ENCODE measurements around the gene SSNA1.

Gene SSNA1

DNA sequence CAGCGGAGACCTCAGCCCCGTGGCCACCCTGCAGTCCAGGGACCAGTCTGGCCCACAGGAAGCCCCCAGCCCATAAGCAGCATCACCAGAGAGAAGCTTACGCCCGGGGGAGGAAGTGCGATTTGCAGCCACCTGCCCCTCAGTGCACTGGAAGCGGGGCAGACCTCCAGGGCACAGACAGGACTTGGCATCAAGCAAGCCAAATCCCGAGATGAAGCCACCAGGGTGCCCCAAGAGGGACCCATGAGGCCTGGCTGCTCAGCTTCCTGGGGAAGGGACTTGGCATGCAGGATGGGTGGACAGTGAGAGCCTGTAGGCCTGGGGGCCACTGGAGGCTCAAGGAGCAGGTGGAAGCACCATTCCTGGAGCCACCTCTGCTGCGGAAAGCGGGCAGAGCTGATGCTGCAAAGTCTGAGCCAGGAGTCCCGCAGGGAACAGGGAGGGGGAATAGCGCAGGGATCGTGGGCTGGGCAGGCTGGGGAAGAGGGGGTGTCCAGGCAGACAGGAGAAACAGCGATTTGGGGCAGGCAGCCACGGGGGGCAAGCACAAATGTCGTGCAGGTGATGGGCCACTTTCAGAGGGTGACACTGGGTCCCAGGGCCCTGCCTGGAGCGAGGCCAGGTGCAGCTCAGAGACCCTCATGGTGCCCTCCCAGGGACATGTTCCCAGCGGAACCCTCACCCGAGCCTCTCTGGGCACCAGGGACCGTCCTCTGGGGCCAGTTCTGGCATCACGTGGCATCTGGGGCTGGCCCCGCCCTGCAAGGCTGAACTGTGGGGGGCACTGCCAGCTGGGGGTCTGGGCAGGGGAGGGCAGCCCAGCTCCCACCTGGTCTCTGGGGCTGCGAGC is 21.9 kb upstream of the SSNA1 start:
- TF ChIP-seq, protein P1, sequence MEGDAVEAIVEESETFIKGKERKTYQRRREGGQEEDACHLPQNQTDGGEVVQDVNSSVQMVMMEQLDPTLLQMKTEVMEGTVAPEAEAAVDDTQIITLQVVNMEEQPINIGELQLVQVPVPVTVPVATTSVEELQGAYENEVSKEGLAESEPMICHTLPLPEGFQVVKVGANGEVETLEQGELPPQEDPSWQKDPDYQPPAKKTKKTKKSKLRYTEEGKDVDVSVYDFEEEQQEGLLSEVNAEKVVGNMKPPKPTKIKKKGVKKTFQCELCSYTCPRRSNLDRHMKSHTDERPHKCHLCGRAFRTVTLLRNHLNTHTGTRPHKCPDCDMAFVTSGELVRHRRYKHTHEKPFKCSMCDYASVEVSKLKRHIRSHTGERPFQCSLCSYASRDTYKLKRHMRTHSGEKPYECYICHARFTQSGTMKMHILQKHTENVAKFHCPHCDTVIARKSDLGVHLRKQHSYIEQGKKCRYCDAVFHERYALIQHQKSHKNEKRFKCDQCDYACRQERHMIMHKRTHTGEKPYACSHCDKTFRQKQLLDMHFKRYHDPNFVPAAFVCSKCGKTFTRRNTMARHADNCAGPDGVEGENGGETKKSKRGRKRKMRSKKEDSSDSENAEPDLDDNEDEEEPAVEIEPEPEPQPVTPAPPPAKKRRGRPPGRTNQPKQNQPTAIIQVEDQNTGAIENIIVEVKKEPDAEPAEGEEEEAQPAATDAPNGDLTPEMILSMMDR (IDR thresholded peaks at IDR 0.05) = no peak
- H3K27me3 ChIP-seq (ENCODE audit: control insufficient read depth, insufficient read depth, low read length) = peaks cover 16% of the 10 kb centered on the region
- H3K4me3 ChIP-seq (ENCODE audit: low read depth, low read length) = no peak overlapping the region
- H3K27ac ChIP-seq = no peak overlapping the region
- no peaks in the 10 kb centered on the region for H3K9me3 ChIP-seq (ENCODE audit: control insufficient read depth, low read length)
- H2AFZ ChIP-seq = no peak overlapping the region
- H3K4me1 ChIP-seq = no peaks in the 10 kb centered on the region
- H3K79me2 ChIP-seq = no peaks in the 10 kb centered on the region
- no peaks in the 10 kb centered on the region for H3K36me3 ChIP-seq (ENCODE audit: control insufficient read depth, insufficient read depth, low read length)
- H3K4me2 ChIP-seq (ENCODE audit: low read length) = no peak overlapping the region
- H3K9ac ChIP-seq = no peak overlapping the region

- Histone ChIP-seq H2AFZ (no peak overlapping the region), H3K36me3 (ENCODE audit: control insufficient read depth, insufficient read depth, low read length) (no peaks in the 10 kb centered on the region), H3K79me2 (no peaks in the 10 kb centered on the region), H3K4me3 (ENCODE audit: low read depth, low read length) (no peak overlapping the region), H3K4me1 (no peaks in the 10 kb centered on the region), H3K9me3 (ENCODE audit: control insufficient read depth, low read length) (no peaks in the 10 kb centered on the region), H3K27ac (no peak overlapping the region), H3K4me2 (ENCODE audit: low read length) (no peak overlapping the region), H3K27me3 (ENCODE audit: control insufficient read depth, insufficient read depth, low read length) (peaks cover 16% of the 10 kb centered on the region), H3K9ac (no peak overlapping the region)
- TF ChIP-seq, protein P1 (IDR thresholded peaks at IDR 0.05) = no peak
Measured at GRCh38 chr9:137167277-137167746, 21.2 kb upstream of the SSNA1 start.

DNA sequence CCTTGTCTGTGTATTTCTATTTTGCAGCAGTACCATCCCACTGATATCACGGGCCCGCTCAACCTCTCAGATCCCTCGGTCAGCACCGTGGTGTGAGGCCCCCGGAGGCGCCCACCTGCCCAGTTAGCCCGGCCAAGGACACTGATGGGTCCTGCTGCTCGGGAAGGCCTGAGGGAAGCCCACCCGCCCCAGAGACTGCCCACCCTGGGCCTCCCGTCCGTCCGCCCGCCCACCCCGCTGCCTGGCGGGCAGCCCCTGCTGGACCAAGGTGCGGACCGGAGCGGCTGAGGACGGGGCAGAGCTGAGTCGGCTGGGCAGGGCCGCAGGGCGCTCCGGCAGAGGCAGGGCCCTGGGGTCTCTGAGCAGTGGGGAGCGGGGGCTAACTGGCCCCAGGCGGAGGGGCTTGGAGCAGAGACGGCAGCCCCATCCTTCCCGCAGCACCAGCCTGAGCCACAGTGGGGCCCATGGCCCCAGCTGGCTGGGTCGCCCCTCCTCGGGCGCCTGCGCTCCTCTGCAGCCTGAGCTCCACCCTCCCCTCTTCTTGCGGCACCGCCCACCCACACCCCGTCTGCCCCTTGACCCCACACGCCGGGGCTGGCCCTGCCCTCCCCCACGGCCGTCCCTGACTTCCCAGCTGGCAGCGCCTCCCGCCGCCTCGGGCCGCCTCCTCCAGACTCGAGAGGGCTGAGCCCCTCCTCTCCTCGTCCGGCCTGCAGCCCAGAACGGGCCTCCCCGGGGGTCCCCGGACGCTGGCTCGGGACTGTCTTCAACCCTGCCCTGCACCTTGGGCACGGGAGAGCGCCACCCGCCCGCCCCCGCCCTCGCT is 20.5 kb upstream of the SSNA1 start:
- H3K79me2 ChIP-seq = no peaks in the 10 kb centered on the region
- H3K27ac ChIP-seq = no peak overlapping the region
- H3K4me1 ChIP-seq = no peaks in the 10 kb centered on the region
- no peak overlapping the region for H3K9ac ChIP-seq
- no peak overlapping the region for H2AFZ ChIP-seq
- H3K4me3 ChIP-seq (ENCODE audit: low read depth, low read length) = no peak overlapping the region
- no peak overlapping the region for H3K4me2 ChIP-seq (ENCODE audit: low read length)
- H3K9me3 ChIP-seq (ENCODE audit: control insufficient read depth, low read length) = no peaks in the 10 kb centered on the region
- H3K27me3 ChIP-seq (ENCODE audit: control insufficient read depth, insufficient read depth, low read length) = peaks cover 16% of the 10 kb centered on the region
- no peaks in the 10 kb centered on the region for H3K36me3 ChIP-seq (ENCODE audit: control insufficient read depth, insufficient read depth, low read length)
- TF ChIP-seq, protein P1 (IDR thresholded peaks at IDR 0.05) = no peak

DNA sequence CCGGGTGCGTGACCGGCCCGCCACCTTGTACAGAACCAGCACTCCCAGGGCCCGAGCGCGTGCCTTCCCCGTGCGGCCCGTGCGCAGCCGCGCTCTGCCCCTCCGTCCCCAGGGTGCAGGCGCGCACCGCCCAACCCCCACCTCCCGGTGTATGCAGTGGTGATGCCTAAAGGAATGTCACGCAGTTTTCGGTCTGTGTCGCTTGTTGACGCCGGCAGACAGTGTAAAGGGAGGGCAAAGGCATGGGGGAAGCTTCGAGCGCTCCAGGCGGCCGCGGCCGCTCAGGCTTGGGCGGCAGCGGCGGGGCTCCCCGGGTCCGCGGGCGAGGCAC is 19.9 kb upstream of the SSNA1 start:
- H3K4me1 ChIP-seq = no peaks in the 10 kb centered on the region
- TF ChIP-seq, protein P1 (IDR thresholded peaks at IDR 0.05) = no peak
- peak overlapping the region; percentile 69 for H3K4me2 ChIP-seq (ENCODE audit: low read length)
- no peaks in the 10 kb centered on the region for H3K79me2 ChIP-seq
- no peaks in the 10 kb centered on the region for H3K9me3 ChIP-seq (ENCODE audit: control insufficient read depth, low read length)
- H3K27me3 ChIP-seq (ENCODE audit: control insufficient read depth, insufficient read depth, low read length) = peaks cover 16% of the 10 kb centered on the region
- no peak overlapping the region for H3K27ac ChIP-seq
- no peak overlapping the region for H2AFZ ChIP-seq
- no peaks in the 10 kb centered on the region for H3K36me3 ChIP-seq (ENCODE audit: control insufficient read depth, insufficient read depth, low read length)
- H3K4me3 ChIP-seq (ENCODE audit: low read depth, low read length) = no peak overlapping the region
- no peak overlapping the region for H3K9ac ChIP-seq
